ENCODE data around the gene POLE.

POLE gene, protein sequence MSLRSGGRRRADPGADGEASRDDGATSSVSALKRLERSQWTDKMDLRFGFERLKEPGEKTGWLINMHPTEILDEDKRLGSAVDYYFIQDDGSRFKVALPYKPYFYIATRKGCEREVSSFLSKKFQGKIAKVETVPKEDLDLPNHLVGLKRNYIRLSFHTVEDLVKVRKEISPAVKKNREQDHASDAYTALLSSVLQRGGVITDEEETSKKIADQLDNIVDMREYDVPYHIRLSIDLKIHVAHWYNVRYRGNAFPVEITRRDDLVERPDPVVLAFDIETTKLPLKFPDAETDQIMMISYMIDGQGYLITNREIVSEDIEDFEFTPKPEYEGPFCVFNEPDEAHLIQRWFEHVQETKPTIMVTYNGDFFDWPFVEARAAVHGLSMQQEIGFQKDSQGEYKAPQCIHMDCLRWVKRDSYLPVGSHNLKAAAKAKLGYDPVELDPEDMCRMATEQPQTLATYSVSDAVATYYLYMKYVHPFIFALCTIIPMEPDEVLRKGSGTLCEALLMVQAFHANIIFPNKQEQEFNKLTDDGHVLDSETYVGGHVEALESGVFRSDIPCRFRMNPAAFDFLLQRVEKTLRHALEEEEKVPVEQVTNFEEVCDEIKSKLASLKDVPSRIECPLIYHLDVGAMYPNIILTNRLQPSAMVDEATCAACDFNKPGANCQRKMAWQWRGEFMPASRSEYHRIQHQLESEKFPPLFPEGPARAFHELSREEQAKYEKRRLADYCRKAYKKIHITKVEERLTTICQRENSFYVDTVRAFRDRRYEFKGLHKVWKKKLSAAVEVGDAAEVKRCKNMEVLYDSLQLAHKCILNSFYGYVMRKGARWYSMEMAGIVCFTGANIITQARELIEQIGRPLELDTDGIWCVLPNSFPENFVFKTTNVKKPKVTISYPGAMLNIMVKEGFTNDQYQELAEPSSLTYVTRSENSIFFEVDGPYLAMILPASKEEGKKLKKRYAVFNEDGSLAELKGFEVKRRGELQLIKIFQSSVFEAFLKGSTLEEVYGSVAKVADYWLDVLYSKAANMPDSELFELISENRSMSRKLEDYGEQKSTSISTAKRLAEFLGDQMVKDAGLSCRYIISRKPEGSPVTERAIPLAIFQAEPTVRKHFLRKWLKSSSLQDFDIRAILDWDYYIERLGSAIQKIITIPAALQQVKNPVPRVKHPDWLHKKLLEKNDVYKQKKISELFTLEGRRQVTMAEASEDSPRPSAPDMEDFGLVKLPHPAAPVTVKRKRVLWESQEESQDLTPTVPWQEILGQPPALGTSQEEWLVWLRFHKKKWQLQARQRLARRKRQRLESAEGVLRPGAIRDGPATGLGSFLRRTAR (N-terminal part only)

DNA sequence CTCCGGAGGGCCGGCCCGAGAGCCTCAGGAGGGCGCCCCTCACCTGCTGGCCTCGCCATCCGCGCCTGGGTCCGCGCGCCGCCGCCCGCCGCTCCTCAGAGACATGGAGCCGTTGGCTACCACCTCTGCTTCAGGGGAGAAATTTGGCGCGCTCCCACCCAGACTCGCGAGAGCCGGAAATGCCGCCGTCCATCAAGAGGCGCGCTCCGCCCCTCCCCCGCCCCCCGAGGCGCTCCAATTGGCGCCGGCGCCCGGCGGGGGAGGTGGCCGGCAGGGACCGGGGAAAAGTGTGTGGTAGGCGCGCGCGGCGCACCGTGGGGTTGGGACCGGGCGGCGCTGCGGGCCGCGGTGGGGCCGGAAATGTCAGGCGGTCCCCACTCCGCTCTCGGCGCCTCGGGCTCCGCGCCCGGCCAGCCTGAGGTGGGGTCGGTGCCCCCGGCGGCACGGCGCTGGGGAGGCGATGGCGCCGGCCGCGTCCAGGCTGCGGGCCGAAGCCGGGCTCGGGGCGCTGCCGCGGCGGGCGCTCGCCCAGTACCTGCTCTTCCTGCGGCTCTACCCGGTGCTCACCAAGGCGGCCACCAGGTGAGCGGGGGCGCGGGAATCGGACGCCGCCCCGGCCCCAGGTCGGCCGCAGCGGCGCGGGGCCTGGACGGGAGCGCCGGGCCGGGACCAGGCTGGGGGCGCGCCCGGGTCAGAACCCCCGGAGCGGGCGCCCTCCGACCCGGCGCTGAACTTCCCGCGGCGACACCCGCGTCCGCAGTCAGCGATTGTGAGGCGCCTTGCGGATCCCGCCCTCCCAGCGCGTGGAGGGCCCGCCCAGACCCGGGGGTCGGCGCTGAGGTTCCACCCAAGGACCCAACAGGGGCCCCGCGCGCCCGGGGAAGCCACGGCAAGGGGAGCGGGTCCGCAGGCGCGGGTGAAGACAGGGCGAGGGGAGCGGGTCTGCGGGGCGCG lies at the start of gene POLE, which contains the start of gene PXMP2:
Gene POLE (minus strand): TSS at position 132 of the 954 bp plus-strand sequence. CDS start 27 bp downstream, at position 105.
Gene PXMP2 (plus strand): TSS at position 377 of the 954 bp plus-strand sequence. CDS start 84 bp downstream, at position 461.
- DNase-seq (ENCODE audit: low spot score): peak; percentile 94

DNA sequence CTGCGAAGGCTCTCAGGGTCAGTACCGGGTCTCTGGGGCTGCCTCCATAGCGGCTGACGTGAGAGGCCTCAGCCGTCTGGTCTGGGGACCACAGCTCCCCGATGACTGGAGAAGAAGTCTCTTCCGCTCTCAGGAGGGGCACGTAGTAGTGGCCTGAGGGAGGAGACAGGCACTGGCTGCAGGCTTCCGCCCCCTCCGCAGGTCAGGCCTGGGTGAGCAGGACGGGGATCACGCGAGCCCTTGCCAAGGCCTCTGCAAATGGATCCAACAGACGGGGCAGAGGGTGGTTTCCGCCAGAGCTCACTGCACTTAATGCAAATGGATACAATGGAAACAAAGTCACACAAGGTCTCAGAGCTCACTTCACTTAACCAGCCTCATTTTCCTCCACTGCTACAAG lies 49.8 kb upstream of the POLE start:
- DNase-seq (ENCODE audit: low spot score): no peak

DNA sequence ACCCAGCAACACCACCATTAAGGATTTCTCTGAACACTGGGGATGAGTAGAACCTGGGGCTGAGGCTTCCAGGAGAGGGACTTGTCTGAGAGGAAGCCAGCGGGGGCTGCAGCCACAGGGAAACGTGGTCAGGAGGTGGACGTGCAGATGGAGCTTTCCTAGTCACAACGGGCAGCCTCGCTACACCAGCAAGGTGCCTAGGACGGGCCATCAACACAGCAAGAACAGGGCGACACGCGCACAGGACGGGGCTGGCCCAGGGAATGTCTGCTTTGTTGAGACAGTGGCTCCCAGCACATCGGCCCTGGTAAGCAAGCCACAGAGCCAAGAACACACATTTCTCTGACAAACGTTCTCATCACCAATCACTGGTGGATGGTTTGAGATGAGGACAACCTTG lies 49.2 kb upstream of the POLE start:
- DNase-seq (ENCODE audit: low spot score): no peak

DNA sequence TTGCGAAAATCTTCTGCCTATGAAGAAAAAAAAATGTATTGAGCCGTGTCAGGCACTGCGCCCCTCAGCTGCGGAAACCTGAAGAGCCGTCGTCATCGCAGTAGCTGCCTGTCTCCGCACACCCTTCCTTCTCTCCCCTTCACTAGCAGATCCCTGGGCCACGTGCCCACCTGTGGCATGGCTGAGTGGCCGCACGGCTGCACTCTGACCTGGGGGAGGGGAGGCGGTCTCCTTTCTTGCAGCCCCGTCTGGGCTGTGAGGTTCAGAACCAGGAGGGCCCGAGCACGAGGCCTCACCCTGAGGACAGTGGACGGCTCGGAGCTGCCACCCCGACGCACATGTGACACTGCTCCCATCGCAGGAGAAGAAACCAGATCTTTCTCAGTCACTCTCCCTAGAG lies 48.4 kb upstream of the POLE start:
- no peak for DNase-seq (ENCODE audit: low spot score)

DNA sequence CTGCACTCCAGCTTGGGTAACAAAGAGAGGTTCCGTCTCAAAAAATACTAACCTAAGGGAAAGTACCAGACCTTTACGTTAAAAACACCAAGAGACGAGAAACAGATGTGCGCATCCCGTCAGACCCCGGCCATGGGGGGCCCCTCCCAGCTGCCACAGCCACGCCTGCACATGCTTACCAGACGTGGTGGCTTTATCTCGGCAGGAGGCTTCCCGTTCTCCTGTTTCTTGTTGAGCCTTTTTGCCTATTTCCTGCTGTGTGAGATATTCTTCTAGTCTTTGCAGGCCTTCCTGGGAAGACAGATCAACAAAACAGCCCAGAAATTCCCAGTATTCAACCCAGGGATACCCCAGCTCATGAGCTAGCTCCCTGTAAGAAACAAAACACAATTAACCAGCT lies 47.1 kb upstream of the POLE start:
- no peak for DNase-seq (ENCODE audit: low spot score)

DNA sequence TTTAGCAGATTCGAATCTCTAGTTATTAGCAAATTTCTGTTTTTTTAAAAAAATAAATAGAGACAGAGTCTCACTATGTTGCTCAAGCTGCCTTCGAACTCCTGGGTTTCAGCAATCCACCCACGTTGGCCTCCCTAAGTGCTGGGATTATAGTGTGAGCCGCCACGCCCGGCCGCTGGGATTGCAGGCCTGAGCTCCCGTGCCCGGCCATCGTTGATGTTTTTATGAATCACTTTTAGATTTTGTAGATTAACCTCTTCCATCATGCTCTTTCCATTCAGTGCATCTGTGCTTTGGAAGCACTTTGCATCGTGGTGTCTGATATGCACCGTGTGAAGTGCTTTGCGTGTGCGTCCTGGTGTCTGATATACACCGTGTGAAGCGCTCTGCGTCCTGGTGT lies 44.4 kb upstream of the POLE start:
- no peak for DNase-seq (ENCODE audit: low spot score)

DNA sequence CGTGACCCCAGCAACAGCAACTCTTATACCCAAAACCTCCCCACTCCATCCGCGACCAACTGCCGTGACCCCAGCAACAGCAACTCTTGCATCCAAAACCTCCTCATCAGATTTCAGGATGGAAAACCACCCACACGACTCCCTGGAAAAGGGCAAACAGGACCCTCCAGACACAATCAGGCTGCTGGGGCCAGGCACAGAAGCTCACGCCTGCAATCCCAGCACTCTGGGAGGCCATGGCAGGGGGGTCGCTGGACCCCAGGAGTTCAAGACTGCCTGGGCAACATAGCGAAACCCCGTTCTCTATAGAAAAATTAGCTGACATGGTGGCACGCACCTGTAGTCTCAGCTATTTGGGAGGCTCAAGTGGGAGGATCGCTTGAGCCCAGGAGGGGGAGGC lies 43.2 kb upstream of the POLE start:
- DNase-seq (ENCODE audit: low spot score): no peak

DNA sequence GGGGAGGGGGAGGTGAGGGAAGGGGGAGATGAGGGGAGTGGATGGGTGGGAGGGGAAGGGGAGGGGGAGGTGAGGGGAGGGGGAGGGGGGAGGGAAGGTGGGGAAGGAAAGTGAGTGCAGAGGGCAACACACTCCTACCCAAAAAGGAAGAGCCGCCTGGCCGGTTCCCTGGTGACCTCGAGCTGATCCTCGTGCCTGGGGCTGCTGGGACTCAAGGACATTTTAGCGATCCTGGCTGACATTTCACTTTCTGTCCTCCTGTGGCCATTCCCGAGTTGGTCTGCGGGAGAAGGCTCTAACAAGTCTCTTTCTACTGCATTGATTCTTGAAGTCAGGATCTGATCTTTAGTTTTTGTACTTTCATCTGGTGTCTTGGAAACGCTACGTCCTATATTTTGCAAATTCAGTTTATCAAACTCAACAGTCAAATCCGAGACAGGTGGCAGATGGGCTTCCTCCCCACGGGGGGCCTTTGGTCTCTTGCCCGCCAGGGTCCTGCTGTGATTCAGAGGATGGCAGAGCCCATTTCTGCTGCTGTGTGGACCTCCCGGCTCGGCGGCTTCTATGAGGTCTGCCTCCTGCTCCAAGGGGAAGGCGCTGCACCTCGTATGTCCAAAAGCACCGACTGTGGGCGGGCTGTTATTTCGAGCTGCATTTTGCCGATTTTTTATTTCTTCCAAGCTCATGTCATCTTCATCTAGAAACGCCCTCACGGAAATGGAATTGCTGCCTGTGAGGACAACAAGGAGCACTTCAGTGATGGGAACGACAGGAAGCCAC lies 42.6 kb upstream of the POLE start:
- DNase-seq (ENCODE audit: low spot score): no peak

DNA sequence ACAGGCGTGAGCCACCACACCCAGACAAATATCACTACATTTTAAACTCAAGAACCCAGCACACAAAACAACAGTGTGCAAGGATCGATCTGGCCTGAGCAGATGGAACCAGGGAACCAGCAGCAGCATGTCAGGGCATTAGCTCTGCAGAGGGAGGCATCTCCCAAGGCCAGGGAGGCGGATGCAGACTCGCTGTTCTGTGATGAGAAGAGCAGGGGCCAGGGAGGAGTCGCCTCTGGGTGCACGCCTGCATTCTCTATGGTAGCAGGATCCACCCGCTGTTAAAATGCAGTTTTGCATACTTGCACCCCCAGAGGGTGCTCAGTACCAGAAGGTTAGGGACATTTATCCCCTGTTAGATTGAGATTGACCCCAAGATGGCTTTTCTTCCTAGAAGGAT lies 41.4 kb upstream of the POLE start:
- DNase-seq (ENCODE audit: low spot score): no peak

DNA sequence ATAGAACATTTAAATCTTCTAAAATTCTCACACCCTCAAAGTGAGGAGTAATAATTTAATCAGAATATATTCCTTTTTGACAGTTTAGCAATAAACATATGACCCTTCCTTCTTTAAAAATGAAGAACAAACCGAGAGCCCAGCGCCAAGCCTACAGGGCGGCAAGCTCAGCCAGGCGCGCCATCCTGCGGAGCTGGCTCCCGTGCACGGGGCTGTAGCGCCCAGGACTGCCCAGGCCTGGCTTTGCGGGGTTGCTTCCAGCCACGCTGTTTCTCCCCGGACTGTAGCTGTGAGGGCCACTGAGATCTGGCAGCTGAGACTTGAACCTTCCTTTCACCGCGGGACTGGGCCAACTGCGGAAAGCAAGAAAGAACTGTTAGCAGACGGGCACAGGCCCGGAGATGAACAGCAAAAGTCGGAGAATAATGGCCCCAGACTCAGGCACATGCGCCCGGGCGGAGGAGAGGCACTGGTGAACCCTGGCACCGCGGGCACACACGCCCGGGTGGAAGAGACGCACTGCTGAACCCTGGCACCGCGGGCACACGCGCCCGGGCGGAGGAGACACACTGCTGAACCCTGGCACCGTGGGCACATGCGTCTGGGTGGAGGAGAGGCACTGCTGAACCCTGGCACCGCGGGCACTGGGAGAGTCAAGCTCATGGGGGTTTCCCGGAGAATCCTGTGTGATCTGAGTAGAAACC lies 40.1 kb upstream of the POLE start:
- no peak for DNase-seq (ENCODE audit: low spot score)

DNA sequence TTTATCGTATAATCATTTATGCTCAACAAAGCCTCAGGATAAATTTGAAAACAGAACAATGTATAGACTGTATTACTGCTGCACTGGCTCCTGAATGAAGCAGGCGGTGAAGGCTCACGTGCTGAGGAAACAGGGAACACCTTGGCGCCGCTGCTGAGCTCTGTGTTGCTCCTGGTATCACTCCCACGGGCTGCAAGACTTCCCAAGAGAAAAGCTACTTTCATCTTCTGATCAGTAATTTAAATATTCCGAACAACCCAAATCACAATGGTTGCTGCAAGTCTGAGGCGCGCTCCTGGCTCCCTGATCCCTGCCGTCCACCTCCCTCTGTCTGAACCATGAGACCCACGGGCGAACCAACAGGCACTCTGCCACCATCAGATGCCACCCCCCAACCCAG lies 39.2 kb upstream of the POLE start:
- no peak for DNase-seq (ENCODE audit: low spot score)

DNA sequence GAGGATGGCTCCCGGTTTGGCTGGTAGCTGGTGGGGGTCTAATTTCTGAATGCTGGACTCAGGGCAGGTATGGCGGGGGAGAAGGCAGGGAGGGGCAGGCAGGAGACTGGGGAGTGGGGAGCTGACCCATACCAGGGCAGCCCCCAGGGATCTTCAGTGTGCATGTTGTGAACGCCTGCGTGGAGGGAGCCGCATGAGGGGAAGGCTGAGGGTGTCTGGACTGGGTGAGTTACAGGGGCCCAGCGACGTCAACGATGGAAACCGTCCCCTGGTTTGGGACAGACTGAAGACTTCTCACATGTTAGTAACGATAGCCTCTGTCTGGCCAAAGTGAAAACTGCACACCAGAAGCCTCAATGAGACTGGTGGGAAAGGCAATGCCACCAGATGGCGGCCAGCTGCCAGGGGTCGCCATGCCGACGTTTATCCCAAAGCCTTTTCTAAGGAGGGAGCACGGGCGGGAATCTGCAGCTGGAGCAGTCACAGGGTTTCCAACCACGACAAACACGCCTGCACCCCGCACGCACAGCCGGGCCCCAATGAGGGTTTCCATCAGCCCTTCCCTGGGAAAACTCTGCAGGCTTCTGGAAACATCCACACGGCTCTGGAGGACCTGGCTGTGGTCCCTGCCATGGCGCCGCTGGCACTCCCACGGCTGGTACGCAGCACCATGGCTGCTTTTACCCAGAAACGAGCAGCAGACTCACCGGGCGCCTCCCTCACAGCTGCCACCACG lies 37.5 kb upstream of the POLE start:
- no peak for DNase-seq (ENCODE audit: low spot score)

DNA sequence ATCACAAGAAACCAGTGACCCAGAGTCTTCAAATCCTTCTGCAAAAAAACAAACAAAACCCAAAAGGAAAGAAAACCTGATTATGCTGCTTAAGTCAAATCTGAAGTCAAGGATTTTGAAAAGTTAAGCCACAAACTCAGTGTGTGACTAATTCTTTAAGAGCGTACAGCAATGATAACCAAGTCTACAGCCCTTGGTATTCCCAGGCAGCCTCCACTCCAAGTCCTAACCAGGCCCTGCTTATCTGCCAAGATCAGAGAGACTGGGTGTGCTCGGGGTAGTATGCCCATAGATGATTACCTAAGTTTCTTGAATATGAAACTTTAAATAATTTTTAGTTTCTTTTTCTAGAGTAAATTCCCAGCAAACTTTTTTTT lies 36.6 kb upstream of the POLE start:
- DNase-seq (ENCODE audit: low spot score): no peak

DNA sequence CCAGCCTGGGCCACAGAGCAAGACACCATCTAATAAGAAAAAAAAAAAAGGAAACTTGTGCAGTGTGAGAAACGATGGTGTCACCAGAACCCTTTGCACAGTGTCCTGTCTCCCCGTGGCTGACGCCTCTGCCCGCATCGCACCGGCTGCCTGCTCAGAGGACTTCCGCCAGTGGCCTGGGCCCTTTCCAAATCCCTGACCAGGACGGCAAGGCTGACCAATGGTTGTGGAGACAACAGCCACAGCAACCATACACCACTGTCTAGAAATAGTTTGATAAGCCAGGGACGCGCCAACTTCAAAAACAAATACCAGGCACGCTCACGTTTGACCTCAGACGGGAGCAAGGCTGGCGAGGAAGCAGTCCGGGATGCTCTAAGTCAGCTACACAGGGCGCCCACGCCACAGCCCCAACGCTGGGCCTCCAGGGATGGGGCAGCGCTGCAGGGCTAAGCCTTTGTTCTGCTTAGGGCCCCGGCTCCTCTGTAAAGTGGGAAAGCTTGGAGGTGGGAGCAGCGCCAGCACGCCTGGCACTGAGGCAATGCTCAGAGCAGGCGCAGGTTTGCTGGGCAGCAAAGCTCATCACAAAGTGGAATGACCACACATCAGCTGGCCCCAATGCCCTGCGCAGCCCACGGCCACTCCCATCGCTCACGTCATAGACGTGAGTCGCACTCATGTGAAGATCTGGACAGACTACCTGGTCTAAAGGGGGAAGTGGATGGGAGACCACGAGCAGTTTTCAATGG lies 36.0 kb upstream of the POLE start:
- DNase-seq (ENCODE audit: low spot score): no peak

DNA sequence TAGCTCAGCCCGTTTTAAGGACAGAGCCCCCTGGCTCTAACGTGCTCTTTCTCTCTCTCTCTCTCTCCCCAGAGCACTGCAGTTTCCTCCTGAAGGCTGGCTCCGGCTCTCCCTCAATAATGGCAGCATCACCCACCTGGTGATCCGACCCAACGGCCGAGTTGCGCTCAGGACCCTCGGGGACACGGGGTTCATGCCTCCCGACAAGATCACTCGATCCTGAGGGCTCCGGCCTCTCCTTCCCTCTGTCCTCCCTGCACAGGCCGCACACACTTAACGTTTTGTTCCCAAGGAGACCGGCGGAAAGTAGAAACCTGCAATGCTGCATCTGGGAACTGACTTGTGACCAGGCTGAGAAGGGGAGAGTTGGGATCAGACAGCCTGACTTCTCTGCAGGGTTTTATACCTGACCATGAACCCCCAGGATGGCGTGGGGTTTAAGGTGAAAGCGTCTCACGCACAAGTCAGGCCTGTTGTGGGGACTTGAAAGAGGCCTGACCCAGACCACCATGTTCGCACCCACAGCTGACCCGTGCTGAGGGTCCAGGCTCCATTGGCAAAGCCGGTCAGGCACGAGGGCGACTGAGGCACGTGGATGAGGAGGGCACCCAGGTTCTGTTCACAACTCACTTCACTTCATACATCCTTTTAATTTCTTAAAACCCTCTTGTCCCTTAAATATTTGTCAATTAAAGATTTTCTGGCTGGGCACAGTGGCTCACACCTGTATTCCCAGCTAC lies 33.6 kb upstream of the POLE start:
- no peak for DNase-seq (ENCODE audit: low spot score)

DNA sequence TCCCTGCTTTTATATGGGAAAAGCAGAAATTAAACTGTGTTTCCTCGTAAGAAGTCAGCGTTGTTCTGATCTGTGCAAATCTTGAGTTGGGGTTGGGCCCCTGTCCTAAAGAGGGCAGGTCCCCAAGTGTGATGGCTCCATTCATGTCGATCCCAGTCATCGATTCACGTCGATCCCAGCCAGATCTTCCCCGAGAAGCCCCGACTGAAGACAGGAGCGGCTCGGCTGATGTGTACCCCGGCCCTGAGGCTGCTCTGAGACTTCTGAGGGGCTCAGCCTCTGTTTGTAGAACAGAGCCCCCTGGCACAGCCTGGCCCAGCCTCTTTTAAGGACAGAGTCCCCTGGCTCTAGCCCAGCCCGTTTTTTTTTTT lies 32.8 kb upstream of the POLE start:
- DNase-seq (ENCODE audit: low spot score): no peak

DNA sequence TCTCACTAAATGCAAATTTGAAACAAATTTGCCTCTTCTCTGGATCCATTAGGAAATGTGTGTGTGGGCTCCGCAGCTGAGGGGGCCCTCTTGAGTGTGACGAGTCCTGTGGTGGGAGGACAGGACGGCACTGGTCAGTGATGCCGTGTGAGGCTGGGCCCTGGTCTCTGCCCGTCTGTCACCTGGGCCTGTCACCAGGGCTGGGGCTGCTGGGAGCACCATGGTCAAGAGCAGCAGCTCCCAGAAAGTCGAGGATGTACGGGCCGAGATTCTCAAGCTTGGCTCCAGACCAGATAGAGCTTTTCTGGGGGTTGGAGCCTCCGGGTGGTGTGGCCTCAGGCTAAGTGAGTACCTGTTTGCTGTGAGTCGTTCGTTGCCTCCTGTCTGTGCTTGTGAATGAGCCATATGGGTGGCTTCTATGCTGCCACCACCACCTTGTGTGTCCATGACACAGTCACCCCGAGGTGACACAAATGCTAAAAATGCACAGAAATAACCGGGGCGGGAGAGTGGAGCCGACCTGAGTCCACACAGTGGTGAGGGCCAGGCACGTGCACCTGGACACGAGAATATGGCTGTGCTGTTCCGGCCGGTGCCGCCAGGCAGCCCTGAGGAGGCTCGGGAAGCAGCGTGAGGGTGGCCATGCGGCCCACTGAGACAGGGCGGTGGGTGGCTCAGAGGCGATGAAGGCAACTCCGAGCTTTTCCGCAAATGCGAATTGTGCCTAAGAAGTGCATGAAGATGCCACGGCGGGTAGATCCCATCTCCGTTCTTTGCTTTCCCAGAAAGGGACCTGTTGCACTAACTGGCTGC lies 32.2 kb upstream of the POLE start:
- DNase-seq (ENCODE audit: low spot score): no peak
